HCT116 (cell line): ENCODE data around the gene CFAP74.
A peak's percentile ranks its signal among the peaks of the same experiment; 100 is the strongest.

ENCODE experiments used
- CTCF ChIP-seq, 3 experiments: fragments of 200-600 bp in 1 of 3; sonication (generic) in 1 of 3; IDR thresholded peaks in 2 of 3; conservative IDR thresholded peaks in 1 of 3; 2 replicates each; pipeline ENCODE4 v1.5.1; 2012 to 2017; ENCODE audit warnings: low read depth in 2 of 3, low read length in 2 of 3, antibody characterized with exemption in 1 of 3, borderline replicate concordance in 1 of 3, control low read depth in 1 of 3, mild to moderate bottlenecking in 1 of 3, mixed read lengths in 1 of 3, mixed run types in 1 of 3, moderate library complexity in 1 of 3; ENCODE audit not compliant: insufficient read depth in 1 of 3
- JUND ChIP-seq: IDR thresholded peaks from 2 replicates; pipeline ENCODE4 v1.6.1; 2012
- POLR2AphosphoS5 ChIP-seq: IDR thresholded peaks from 2 replicates; pipeline ENCODE4 v1.6.1; 2011; ENCODE audit warnings: mild to moderate bottlenecking, low read depth, low read length, moderate library complexity
- REST ChIP-seq: IDR thresholded peaks from 2 replicates; pipeline ENCODE4 v1.6.1; 2012; ENCODE audit warnings: low read depth
- ZBTB33 ChIP-seq: IDR thresholded peaks from 2 replicates; pipeline ENCODE4 v1.6.1; 2011; ENCODE audit warnings: mild to moderate bottlenecking, low read length, moderate library complexity; ENCODE audit not compliant: insufficient replicate concordance; ENCODE audit errors: extremely low read depth
- ZNF274 ChIP-seq: fragments of 200-500 bp; sonication (Bioruptor generic); IDR thresholded peaks from 2 replicates; pipeline ENCODE4 v1.6.1; 2014; ENCODE audit warnings: mild to moderate bottlenecking, low read depth, low read length, inconsistent platforms

GRCh38 chr1:1918901-1919303 is 84.7 kb downstream of the CFAP74 start, which contains the start of gene TMEM52:
- TF ChIP-seq JUND (no peak), CTCF (IDR thresholded peaks at IDR 0.05 in 2 of 3, conservative IDR thresholded peaks at IDR 0.05 in 1 of 3; ENCODE audit: borderline replicate concordance in 1 of 3, insufficient read depth in 1 of 3, low read depth in 2 of 3, low read length in 2 of 3) (peak in 1 of 3 experiments; percentile 25; a peak in 1 of 6 replicates), ZBTB33 (no peak), POLR2AphosphoS5 (peak; percentile 60), ZNF274 (no peak), REST (no peak)
